Amniotic epithelial cell (primary cell): Measurements from ENCODE around the gene RFX3.
A peak's percentile ranks its signal among the peaks of the same experiment; 100 is the strongest.

ENCODE experiments used
- DNase-seq: peaks from one replicate; pipeline ENCODE4 v3.0.0-alpha.2; 2010; ENCODE audit warnings: low read depth

The RFX3 gene

DNA sequence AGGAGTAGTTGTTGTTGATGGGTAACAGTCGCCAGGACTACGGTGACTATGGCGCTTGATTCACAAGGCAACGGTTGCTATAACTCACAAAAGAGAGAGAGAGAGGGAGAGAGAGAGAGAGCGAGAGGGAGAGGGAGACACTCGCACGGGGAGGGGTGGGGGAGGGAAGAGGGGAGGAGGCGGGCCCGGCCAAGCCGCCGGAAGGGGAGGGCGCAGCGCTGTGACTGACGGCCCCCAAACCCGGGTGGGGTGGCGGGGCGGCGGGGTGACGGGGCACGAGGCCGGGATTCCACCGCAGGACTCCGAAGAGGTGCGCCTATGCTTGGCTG is at the start of gene RFX3:
Gene RFX3 (minus strand): TSS at position 166 of the 329 bp plus-strand sequence. CDS start 130,413 bp downstream, outside the sequence.
- DNase-seq, result peak; percentile 97

DNA sequence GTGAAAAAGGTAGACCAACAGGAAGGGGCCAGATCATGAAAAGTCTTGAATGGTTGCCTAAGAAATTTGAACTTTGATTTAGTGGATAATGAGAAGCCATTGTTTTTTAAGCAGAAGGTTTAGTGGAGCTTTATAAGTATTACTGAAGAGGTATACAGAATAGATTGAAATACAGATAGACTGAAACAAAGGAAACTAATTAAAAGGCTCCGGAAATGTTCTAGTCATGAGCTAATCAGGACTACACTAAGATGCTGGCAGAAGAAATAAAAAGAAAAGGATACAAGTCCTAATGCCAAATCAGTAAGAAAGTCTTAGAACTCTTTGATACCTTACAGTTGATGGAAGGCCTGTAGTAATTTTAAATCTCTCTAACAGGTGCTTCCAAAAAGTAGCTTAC is 45.7 kb upstream of the RFX3 start:
- DNase-seq, result no peak

DNA sequence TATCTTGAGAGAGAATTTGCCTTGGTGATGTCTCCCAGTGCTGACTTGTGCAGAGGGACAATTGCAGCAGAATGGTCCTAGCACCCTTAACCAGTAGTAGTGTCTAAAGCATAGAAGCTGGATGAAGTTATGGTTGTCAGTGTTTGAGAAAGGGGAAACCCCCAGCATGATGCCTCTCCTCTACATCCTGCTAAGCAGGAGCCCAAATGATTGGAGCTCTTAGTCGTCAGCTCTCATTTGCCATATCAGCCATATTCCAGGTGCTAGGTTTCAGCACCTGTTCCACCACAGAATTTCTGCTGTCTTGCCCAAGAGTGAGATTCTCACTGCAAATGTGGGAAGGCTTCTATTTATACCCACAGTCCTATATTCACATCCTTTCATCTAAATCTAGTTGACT is 43.7 kb upstream of the RFX3 start:
- DNase-seq, result no peak

DNA sequence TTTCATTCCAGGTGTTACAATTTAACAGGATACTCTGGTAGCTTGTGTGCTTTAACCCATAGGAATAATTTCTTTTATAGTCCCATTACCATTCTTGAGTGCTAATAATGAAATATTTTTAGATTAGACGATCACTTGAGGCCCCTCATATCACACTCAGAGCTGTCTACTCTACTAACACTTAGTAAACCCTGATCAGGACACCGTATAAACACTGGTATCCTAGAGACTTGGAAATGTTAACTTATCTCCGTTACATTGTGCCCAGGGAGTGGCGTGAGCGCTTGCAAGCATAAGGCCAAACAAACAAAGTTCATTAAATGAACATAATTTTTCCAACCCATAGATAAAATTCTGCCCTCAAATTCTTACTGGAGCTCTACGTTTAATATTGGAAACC is 42.2 kb upstream of the RFX3 start:
- no peak for DNase-seq

DNA sequence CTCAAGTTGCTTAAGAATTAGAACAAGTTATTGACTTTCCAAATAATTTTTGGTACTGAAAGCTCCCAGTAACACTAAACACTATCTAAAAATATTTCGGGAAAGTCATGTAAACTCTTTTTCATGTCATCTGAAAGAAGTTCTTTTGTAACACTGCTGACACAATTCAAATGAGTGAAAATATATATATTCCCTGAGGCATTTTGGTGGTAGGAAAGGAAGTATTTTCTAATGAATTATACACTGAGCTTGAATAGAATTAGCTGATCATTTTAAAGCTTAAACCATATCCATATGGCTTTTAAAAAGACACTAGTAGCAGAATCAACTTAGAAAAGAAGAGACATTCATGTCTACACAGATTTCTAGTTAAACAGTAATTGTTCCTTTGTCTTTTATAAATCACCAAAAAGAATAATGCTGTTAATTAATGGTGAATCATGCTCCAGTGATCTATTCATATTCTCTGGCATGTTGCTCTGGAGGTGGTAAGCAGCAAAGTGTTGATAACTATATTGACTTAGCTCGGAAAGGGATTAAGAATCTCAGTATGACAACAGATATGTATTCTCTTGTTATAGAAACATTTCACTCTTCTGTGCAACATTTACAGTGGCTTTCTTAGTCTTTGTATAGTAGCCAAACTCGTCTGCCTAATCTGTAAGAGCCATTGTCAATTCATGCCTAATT is 27.4 kb upstream of the RFX3 start:
- DNase-seq, result no peak

DNA sequence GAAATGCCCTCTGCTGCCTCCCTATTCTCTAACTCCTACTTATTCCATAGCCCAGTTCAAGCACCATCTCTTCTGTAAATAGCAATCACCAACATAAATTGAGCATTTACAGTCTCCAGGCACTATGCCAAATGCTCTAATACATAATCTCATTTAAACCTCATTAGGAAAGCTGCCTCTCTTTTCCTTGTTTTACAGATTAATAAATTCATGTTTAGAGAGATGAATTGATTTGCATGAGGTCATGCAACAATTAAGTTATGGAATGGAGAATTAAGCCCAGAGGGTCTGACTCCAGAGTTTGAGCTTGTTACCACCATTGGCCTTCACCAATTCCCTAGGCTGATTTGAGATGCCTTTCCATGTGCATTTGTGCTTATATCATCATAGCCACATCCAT is 23.4 kb upstream of the RFX3 start:
- DNase-seq, result no peak

DNA sequence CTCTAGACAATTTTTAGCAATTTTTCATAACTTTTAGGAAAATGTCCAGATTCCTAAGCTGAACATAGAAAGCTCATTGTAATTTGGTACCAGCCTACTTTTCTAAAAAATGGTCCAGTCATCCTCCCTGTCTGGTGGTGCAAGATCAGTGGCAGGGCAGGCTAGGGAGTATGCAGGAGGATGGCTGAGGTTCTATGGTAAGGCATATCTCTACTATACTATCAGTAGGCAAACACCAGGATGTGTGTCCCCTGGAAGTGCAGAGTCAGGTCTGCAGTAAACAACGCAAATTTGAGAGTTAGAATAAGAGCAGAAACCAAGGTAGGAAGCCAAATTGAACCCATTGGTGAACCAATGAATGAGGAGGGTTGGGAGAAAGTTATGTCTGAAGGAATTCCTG is 22.8 kb upstream of the RFX3 start:
- no peak for DNase-seq

DNA sequence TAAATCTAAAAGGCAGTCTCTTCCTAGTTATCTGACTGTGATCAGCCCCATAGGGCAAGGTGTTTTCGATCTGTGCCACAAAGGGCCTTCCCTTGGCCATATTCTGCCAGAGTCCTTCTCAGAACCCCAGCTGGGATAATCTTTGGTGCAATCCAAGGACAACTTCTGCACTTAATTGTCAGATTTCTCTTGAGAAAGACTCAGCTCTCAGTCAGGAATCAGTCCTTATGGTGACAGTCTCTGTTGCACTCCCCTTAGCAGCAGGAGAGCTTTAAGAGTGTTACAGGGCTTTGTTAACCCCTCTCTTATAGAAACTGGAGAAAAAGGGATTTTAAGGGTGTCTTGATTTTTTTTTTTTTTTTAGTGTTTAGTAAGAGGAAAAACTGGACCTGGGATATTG is 15.4 kb upstream of the RFX3 start:
- DNase-seq, result no peak

DNA sequence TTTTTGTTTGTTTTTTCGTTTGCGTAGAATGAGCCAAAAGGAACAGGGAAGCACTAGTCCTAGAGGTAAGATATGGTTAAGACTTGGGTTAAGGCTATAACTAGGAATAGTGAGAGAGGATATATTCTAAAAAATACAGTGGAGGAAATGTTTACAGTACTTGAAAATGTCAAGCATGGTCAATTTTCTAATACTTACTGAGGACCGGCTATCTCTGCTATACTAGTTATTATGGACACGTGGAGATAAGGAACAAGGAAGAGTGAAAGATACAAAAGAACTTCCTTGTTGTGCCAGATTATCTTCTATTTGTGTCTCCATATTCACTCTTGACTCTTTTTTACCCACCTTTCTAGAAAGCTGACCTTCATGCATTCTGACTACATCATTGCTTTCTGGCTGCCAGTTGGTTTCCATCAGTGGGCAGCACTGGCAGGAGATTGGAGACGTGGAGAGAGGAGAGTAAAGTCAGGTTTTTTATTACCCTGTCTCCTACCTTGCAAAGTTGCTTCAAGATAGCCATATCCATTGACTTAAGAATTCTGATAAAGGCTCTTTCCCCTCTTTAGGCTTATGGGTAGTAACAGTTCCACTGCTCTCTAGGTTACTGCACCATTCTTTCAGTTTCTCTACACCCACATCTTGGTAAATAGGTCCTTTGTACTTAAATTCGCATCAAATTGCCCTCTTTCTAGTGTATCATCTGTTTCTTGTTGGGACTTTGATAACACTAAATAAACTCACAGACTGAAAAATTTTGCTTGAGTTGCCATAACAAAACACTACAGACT is 9.0 kb upstream of the RFX3 start:
- no peak for DNase-seq

DNA sequence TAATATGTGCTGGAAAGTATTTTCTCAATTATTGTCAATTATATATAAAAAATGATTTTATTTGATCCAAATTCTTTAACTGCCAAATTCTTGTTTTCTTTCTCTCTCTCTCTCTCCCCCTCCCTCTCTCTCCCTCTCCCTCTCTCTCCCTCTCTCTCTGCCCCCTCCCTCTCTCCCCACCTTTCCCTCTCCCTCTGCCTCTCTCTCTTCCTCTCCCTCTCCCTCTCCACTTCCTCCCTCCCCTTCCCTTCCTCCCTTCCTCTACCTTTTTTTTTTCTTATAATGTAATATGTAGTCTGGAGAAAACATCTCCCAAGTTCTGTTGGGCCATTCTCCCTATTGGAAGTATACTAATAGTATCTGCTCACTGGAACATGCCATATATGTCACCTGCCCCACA is 6.4 kb upstream of the RFX3 start:
- DNase-seq, result no peak

DNA sequence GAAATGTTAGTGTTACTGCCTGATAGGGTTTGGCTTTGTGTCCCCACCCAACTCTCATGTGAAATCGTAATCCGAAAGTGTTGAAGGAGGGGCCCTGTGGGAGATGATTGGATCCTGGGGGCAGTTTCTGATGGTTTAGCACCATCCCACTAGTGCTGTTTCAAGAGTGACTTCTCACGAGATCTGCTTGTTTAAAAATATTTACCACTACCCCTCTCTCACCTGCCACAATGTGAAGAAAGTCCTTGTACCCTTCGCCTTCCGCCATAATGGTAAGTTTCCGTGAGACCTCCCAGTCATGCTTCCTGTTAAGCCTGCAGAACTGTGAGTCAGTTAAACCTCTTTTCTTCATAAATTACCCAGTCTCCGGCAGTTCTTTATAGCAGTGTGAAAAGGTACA is 2.6 kb upstream of the RFX3 start:
- DNase-seq, result no peak

DNA sequence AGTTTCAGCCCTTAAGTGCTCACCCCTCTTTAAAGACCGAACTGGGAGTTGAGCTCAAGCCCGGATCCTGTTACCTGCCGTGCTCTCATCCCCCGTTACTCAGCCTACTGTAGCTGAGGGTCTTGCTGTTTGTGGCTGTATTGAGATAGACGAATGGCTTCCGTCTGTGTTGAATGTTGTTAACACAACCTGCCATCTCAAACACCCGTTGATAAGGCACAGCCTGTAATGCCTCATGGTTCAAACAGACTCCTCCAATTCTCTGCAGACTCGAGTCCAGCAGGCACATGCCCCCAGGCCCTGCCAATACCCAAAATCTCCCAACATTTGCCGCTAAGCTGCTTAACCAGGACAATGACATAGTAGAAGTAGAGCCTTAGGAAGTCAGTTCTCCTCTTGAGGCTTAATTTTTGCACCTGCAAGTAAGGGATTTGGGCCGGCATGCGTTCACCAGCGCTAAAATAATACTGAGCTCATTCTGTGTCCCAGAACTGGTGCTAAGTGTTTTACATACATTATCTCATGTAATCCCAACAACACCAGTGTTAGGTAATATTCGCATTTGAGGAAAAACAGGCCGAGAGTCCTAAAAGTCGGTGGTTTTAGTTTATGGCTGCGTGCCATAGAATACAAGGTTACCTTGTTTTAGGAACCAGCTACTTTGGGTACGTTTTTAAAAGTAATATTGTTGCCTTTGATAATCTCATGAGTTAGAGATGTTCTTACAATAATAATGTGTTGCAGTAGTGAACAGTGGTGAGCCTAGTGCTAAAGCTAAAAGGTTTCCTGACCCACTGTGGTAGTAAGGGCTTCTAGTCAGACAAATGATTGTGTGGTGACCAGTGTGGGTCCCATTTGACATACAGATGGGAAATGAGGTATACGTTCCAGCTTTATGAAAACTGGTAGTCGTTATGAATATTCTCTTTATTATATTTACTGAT is 1.5 kb upstream of the RFX3 start:
- peak; percentile 22 for DNase-seq

DNA sequence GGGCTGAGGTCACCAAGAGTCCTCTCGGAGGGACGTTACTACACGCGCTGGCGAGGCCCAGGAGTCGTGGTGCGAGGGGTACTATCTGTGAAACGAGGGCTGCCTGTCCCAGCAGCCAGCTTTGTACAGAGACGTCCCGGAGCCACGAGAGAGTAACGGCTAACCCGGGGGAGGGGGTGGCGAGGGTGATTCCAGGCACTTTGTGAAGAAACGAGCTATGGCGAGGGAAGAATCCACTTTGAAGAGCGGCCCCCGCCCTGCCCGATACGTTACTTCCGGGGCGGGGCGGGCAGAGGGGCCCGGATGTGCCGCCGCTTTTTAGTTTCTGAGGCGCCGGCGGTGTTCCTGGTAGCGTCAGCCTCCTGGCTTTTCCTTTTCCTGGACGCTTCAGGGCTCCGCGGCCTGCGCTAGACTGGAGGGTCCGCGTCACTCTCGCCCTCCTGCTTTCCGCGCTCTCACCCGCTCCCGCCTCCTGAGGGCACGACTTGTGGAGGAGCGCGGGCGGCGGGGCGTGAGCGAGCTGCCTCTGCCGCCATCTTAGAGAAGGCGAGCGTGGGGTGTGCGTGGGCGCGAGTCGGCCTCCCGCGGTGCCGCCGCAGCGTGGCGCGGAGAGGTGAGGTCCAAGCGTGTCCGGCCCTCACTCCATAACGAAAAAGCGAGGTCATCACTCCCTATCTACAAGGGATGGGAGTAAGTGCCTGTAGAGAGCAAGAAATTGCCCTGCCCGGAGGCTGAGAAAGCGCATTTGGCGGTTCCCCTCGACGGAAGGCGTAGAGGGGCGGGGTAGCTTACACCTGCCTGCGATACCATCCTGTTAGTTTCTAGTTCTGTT is 580 bp upstream of the RFX3 start:
- peak; percentile 76 for DNase-seq

DNA sequence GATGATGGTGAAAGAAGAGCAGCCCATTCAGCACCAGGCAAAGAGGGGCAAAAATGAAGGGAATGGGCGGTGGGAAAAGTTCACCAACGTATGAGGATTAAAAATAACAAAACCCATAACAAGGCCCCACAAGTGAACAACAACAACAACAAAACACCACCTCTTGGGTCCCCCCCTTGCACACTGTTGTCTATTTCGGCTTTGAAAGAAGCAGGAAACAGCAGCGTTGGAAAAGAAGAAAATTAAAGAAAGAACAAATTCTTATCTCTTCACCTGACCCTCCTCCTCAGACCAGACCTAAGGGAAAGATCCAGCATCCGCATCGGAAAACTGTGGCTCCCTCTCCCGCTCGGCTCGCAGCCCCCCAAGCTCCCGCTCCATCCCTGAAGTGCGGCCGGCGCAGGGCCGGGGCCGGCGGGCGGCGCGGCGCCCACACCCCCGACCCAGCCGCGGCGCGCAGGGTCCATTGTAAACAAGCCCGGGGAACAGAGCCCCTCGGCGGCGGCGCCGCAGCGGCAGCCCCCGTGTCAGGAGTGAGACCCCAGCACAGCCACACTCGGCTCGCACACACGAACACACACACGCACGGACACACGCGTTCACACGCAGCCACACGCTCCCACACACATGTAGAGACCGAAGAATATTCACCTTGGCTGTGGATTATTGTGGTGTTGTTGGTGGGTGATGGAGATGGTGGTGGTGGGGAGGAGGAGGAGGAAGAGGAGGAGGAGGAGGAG is 535 bp downstream of the RFX3 start:
- DNase-seq, result peak; percentile 14

DNA sequence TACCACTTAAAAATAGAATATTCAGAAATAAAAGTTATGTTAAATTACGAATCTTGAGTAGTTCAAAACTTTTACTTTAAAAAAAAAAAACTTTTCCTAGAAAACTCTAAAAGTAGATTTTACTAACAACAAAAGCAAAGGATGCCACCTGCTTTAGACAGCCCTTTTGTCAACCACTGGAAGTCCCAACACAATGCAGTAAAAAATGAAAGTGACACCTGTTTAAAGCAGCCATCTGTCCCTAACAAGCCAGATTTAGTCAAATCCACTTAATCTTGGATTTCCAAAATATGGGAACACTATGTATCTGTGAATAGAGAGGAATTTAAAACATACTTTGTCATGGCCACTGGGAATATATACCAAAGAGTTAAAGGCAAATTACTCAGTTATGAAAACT is 3.8 kb downstream of the RFX3 start:
- no peak for DNase-seq

DNA sequence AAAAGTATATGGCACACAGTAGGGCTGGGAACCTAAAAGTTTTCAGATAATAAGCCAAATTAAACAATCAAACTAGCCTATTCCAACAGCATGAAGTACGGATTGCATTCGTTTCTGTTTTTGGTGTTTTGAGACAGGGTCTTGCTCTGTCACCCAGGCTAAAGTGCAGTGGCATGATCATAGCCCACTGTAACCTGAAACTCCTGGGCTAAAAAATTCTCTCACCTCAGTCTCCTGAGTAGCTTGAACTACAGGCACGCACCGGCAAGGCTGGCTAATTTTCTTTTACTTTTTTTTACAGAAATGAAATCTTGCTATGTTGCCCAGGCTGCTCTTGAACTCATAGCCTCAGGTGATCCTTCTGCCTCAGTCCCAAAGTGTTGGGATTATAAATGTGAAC is 5.2 kb downstream of the RFX3 start:
- DNase-seq, result no peak

DNA sequence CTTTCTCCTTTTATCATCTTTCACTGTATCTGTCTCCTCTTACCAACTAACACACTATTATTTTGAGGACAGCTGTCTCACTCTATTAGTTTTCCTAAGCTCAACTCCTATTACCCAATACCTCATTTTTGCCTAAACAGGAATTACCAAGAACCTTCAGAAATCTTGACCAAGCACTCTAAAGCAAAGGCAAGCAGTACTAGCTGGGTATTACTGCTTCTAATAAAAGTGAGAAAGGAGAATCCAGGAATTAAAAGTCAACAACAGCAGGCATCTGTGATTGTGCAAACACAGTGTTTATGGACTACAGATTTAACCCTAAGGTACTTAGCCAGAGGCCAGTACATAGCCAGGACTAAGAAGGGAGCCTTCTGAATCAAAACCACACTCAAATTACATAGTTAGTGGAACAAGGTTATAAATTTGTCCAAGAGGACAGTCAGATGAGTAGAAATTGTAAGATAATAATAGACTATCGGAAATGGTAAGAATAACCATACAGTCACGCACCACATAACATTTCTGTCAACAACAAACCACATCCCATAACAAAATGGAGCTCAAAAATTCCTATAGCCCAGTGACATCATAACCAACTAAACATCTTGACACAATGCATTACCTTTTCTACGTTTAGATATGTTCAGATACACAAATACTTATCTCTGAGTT is 8.3 kb downstream of the RFX3 start:
- DNase-seq, result peak; percentile 23

DNA sequence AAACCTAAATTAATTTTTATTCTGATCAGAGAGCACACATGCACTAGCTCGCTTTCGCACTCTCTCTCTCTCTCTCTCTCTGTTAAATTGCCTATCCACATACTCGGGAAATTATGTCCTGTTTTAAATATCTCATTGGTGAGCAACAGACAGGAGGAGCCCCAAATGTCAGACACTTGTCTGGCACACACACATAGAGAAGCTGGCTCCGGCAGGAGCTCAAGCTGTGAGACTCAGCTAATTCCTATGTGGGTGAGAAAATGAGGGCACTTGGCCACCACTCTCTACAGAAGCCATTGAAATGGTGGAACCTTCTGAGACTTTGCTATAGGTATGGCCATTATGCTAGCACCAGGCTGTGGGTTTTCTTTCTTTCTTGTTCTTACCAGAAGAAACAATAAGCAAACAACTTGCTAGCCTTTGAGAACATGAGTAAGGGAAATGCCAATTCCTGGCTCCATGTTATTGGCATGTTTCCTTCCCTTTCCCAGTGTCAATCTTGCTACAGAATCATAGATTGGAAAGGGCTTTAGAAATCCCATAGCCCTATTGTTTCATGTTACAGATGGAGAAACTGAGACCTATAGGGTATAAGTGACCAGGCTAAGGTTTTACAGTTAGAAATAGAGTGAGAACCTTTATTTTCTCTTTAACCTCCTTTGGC is 9.0 kb downstream of the RFX3 start:
- no peak for DNase-seq

DNA sequence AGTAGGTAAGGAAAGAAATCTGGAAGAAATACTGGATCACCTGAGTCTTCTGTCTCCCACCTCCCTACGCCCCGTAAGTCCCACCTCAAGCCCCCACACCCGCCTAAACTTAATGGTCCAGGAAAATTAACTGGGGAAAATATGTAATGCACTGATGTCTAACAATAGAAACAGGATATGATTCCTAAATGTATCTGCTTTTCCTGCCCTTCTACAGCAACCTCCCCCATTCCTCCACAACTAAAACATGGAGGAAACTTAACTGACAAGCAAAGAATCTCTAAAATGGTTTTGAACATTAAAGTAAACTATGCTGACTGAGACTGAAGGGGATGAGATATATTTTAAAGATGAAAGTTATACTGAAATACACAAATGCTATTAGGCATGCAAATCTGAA is 10.4 kb downstream of the RFX3 start:
- DNase-seq, result no peak

DNA sequence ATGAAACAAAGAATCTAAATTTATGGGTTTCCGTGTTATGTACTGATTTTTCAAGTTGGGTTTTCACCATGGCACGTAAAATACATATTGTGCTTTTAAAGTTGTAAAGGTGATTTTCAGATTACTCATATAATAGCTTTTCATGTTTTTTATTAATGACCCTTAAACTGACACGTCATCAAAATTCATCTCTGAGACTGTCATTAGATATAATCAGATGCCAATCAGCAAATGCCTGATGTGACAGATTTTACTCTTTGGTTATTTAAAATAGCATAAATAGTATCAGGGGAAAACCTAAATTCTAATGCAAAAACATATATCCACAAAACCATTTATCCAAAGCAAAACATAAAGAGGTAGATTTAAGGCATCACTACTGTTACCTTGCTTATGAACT is 11.0 kb downstream of the RFX3 start:
- no peak for DNase-seq
